K562 (cell line): ENCODE measurements around the gene SERHL2. TPM values are rescaled to one million over a fixed set of nuclear protein-coding genes. Genes with fewer than 3 reads are reported as not detected.

Experiments
- ELF2 ChIP-seq: fragments of 250-450 bp; sonication (Bioruptor Pico); IDR thresholded peaks from 2 replicates; pipeline ENCODE4 v1.5.0; 2021; ENCODE audit warnings: mild to moderate bottlenecking
- HMGXB4 ChIP-seq: sonication (generic); formaldehyde crosslinking; IDR thresholded peaks from 2 replicates; pipeline ENCODE4 v1.8.1; 2023; ENCODE audit warnings: mild to moderate bottlenecking, missing genetic modification reagents
- IRF9 ChIP-seq: fragments of 450-650 bp; IDR thresholded peaks from 2 replicates; pipeline ENCODE4 v1.6.1; 2016; ENCODE audit warnings: missing biosample characterization, missing genetic modification characterization
- NELFE ChIP-seq: IDR thresholded peaks from 2 replicates; pipeline ENCODE4 v1.6.1; 2011; ENCODE audit warnings: mild to moderate bottlenecking; ENCODE audit not compliant: insufficient read depth, insufficient read length
- SETDB1 ChIP-seq: IDR thresholded peaks from one replicate; pipeline ENCODE4 v1.6.1; 2012; ENCODE audit warnings: low read length, control low read depth, inconsistent platforms
- STAT6 ChIP-seq: sonication (generic); formaldehyde crosslinking; IDR thresholded peaks from 2 replicates; pipeline ENCODE4 v1.8.1; 2023; ENCODE audit warnings: mild to moderate bottlenecking, missing genetic modification reagents
- ZBTB11 ChIP-seq, 3 experiments: fragments of 200-800 bp in 1 of 3; fragments of 250-450 bp in 1 of 3; fragments of 450-650 bp in 1 of 3; sonication (Bioruptor Pico) in 1 of 3; sonication (Bioruptor generic) in 1 of 3; formaldehyde crosslinking in 1 of 3; IDR thresholded peaks; 2 replicates each; pipeline versions ENCODE4 v1.6.1 to v1.8.0; 2016 to 2022; ENCODE audit warnings: mild to moderate bottlenecking in 2 of 3, missing genetic modification characterization in 2 of 3, missing compliant biosample characterization in 1 of 3, moderate library complexity in 1 of 3
- ZBTB49 ChIP-seq: sonication (generic); formaldehyde crosslinking; IDR thresholded peaks from 2 replicates; pipeline ENCODE4 v1.8.0; 2022; ENCODE audit warnings: missing genetic modification reagents, mild to moderate bottlenecking, borderline replicate concordance
- ZNF232 ChIP-seq: sonication (generic); formaldehyde crosslinking; IDR thresholded peaks from 2 replicates; pipeline ENCODE4 v1.8.0; 2022; ENCODE audit warnings: mild to moderate bottlenecking, missing genetic modification reagents
- ZNF239 ChIP-seq: fragments of 250-450 bp; sonication (Bioruptor Pico); IDR thresholded peaks from 2 replicates; pipeline ENCODE4 v1.4.0; 2020; ENCODE audit warnings: mild to moderate bottlenecking
- polyA plus RNA-seq, 8 experiments: library from polyadenylated mRNA; depleted of rRNA in 4 of 8; stranded (reverse) in 5 of 8; unstranded in 3 of 8; fragments of >200 nt; fragmentation: Nextera tagmentation in 2 of 8; fragmentation: Illumina TruSeq in 1 of 8; extraction: Ambion mirVana in 2 of 8; extraction: Trizol in 1 of 8; gene quantifications; 2 replicates each; pipeline versions ENCODE4 v1.2.1 to v1.2.3, GENCODE V29; 2011 to 2014; ENCODE audit warnings: inconsistent platforms in 1 of 8, missing spikeins in 1 of 8
- total RNA-seq, 7 experiments: library from RNA; depleted of rRNA in 6 of 7; stranded (reverse); fragments of >200 nt in 6 of 7; fragmentation: Illumina TruSeq in 2 of 7; extraction: Trizol in 2 of 7; gene quantifications; 2 replicates each; pipeline versions ENCODE4 v1.2.1 to v1.2.3, GENCODE V29; 2011 to 2021; ENCODE audit warnings: low replicate concordance in 1 of 7

Gene SERHL2
- total and polyA plus RNA-seq, 9 of the 15 experiments (the other 6 are each of a cell fraction or from before 2014, with no cell fraction given) = 19.9 to 62.6 (median 25.2) TPM

- TF ChIP-seq ZBTB11 (CRISPR knock-in tag; IDR thresholded peaks at IDR 0.05) (peak in 1 of 3 experiments; percentile 73; a peak in 1 of 6 replicates), STAT6 (CRISPR knock-in tag) (peak; percentile 75; the same call in 1 of the 2 replicates), NELFE (peak; percentile 81), ZNF232 (CRISPR knock-in tag) (peak; percentile 81; the same call in 1 of the 2 replicates), ZNF239 (CRISPR knock-in tag) (peak; percentile 26; the same call in 1 of the 2 replicates), ZBTB49 (CRISPR knock-in tag) (peak; percentile 27; the same call in 1 of the 2 replicates), HMGXB4 (CRISPR knock-in tag) (no peak), IRF9 (tag) (peak; percentile 68; the same call in 1 of the 2 replicates), ELF2 (peak; percentile 78), SETDB1 (no peak)
Observed at GRCh38 chr22:42615092-42615859, 61.5 kb downstream of the SERHL2 start (continued).
